Measurements from ENCODE around the gene EGR2.

The EGR2 gene

DNA sequence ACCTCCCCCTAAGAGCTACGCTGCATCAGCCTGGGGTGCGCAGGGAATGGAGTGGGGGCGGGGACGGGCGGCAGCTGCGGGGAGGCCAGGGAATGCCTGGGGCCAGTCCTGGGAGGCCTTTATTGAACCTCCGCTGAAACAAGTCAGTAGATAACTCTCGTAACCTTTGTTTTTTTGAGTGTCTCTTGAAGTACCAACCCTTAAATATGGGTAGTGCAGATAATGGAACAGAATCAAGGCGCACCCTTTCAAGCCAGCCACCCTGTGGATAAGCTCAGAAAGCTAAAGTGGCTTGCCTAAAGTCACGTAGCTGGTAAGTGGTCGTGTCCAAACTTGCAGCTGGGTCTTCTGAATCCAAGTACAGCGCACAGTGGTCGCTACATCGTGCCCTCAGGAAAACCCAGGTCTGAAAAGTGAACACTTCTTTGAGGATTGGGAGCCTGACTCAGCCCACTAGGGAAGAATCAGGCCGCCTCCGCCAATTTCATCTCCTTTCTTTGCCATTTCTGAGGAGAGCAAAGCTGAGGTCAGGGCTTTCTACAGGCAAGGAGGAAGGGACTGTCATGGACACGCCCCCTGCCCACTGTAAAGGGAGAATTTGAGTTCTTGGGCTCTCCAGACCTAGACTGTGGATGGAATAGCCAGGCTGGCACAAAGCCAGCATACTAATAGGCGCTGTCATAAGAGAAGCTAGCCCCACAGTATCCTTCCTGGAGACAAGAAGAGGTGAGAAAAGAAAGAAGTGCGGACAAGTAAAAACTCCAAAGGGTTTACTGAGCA is 3.2 kb upstream of the EGR2 start:
- DNase-seq (ENCODE audit: low read depth, low spot score), result no peak
- H3K27ac ChIP-seq, result no peak overlapping the region

DNA sequence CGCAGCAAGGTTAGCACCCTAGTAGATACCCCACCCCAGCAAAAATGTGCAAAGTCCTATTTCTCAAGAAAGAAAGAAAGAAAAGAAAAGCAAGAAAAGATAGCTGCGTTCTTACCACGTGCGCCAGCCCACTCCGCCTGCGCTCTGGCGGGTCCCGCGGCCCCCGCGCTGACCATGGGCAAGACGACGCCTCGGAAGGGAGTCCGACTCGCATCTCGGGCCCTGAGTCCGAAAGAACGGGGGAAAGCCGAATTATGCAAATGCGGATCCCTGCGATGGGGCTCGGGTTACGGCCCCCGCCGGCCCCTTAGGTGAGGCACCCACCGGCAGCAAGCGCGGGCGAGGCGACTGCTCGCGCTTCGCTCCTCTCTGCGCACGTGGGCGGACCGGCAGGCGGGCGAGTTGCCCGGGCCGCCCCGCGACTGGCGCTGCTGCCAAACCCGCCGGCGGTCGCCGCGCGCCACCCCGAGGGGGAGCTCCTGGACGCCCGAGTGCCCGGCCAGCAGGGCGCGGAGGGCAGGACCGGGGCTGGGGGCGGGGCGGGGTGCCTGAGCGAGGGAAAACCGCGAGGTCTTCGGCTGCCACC is 2.4 kb upstream of the EGR2 start:
- H3K27ac ChIP-seq, result no peak overlapping the region
- DNase-seq (ENCODE audit: low read depth, low spot score), result no peak

DNA sequence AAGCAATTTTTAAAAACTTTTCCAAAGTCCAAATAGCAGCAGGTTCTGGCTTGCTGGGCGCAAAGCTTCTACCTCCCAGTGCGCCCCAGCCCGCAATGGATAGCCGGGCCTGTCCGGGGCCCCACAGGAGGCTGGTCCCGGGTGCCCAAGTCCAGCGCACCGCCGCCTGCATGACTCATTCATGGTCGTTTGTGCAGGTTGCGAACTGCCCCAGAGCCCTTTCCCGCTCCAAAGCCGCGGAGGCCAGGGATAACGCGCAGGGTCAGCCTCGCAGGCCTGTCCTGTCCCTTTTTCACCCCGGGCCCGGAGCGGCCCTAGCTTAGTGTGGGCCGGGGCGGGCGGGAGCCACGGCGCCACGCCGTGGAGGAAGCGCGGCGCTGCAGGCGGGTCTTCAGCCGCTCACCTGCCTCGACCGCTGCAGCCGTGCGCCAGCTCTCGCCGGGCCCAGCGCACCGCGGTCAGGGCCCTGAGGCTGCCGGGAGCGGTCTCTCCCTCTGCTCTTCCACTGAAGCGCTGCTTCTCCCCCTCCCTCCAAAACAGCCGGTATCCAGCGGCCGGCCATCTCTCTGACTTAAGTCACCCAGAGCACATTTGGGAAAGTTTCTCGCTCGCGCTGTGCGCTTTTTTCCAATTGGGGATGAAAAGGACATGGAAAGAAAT is 1.7 kb upstream of the EGR2 start:
- peak overlapping the region; percentile 67 for H3K27ac ChIP-seq

DNA sequence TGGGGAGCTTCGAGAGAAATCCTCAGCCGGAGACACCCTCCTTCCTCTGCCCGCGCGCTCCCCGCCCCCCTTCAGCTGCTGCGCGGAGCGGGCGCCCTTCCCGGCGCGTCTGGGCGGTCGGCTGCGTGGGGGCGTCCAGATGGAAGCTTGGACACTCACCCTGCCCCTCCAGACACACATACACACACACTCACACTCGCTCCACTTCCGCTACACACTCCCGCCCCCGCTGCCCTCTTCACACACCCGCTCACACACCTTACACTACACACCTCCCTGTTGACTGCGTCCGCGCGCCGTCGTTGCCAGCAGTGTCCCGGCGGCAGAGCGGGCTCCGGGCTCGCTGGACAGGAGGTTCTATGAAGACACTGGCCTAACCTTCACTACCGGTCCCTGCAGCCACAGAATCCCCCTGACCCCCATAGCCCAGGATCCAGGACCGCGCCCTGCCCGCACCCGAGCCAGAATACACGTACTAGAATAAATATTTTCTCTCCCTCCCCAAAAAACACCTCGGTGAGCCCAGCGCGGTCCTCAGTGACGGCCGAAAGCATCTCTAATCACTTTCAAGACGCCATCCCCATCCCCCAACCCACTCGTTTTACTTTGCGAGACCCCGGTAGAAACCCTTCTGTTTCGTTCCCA is 1.1 kb upstream of the EGR2 start:
- peak overlapping the region; percentile 67 for H3K27ac ChIP-seq

More for the DNA sequence above, 1.7 kb upstream of the EGR2 start:
- peak; percentile 16 for DNase-seq (ENCODE audit: low read depth, low spot score)

DNA sequence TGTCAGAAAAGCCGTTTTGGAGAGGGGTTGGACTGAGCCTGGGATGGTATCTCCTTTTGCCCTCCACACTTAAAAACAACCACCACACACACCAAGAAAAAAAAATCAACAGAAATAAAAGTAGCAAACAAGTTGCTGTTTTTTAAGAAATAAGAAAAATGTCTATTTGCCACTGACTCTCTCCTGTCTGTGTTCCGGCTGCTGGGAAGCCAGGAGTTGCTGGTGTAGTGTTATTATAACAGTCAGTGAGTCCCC is 163 bp downstream of the EGR2 start:
- no peak for DNase-seq (ENCODE audit: low read depth, low spot score)
- H3K27ac ChIP-seq, result peak overlapping the region; percentile 67

More for the DNA sequence above, 1.1 kb upstream of the EGR2 start:
- DNase-seq (ENCODE audit: low read depth, low spot score), result no peak

DNA sequence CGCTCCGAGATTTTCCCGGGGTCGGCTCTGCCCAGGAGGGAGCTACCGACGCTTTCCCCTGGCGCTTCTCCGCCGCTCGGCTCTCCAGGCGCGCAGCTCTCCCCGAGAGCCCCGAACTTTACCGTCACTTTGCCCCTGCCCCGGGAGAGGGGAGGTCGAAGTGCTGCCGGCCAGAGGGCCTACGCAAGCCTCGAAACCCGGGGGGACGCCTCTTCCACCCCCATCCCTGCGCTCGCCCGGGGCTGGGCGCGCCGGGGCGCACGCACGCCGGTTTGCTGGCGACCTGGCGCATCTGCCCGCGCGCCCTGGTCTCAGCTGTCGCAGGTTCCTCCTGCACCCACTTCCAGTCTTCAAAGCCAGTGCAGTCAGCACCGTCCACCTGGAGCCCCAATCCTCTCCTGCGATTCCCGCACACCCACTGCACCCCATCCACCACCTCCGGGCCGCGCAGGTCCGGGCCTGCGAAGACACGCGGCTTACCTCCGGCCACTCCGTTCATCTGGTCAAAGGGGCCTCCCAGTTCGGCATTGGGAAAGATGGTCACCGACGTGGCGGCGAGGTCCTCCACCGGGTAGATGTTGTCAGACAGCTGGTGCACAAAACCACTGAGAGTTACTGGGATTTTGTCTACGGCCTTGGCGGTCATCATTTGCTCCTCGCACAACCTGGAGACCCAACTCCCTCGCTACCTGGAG is 638 bp downstream of the EGR2 start:
- DNase-seq (ENCODE audit: low read depth, low spot score), result no peak
- H3K27ac ChIP-seq, result no peak overlapping the region

DNA sequence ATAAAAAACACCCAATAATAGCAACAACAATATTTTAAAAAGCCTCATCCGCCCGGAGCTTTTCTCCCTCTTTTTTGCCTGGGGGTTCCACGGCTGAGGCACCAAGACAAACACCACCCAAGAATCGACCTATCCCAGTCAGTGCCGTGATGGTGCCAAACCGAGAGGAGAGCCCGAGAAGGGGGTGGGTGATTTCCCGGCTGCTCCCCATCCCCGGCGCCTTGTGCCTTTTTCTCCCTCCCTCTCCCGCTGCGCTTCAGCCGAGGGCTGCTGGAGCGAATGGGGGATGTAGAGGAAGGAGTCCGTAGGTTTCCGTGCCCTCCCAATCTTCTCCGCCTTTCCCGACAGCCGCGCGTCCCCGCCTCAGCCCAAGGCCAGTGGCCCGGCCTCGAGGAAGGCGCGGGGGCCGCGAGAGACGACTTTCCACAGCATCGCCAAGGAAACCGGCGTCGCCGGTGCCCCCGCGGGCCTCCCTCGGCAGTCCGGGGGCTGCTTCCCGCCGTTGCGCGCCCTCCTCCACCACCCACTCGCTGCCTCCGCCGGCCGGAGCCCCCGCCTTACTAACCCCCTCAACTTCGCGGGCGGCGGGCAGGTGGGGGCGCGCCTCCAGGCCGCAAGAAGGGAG is 1.3 kb downstream of the EGR2 start:
- no peak overlapping the region for H3K27ac ChIP-seq
- DNase-seq (ENCODE audit: low read depth, low spot score), result no peak

DNA sequence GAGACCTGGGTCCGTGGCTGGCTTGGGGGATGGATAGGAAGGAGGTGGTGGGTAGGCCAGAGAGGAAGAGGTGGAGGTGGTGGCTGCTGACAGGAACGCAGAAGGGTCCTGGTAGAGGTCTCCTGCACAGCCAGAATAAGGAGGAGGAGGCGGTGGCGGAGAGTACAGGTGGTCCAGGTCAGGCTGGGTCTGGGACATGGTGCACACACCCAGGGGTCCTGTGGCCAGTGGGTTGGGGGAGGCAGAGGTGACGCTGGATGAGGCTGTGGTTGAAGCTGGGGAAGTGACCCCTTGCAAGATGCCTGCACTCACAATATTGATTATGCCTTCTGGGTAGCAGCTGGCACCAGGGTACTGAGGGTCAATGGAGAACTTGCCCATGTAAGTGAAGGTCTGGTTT is 2.2 kb downstream of the EGR2 start:
- H3K27ac ChIP-seq, result no peak overlapping the region
- DNase-seq (ENCODE audit: low read depth, low spot score), result no peak

DNA sequence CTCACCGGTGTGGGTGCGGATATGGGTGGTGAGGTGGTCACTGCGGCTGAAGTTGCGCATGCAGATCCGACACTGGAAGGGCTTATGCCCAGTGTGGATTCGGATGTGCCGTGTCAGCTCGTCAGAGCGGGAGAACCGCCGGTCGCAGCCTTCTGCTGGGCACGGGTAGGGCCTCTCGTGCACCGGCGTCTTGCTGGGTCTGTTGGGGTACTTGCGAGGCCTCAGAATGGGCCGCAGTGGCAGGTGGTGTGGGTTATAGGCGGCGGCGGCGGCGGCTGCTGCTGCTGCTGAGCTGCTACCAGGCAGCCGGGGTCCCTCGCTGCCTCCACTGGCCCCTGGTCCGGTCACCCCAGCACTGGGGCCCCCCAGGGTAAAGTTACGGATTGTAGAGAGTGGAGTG is 2.7 kb downstream of the EGR2 start:
- H3K27ac ChIP-seq, result no peak overlapping the region
- no peak for DNase-seq (ENCODE audit: low read depth, low spot score)

DNA sequence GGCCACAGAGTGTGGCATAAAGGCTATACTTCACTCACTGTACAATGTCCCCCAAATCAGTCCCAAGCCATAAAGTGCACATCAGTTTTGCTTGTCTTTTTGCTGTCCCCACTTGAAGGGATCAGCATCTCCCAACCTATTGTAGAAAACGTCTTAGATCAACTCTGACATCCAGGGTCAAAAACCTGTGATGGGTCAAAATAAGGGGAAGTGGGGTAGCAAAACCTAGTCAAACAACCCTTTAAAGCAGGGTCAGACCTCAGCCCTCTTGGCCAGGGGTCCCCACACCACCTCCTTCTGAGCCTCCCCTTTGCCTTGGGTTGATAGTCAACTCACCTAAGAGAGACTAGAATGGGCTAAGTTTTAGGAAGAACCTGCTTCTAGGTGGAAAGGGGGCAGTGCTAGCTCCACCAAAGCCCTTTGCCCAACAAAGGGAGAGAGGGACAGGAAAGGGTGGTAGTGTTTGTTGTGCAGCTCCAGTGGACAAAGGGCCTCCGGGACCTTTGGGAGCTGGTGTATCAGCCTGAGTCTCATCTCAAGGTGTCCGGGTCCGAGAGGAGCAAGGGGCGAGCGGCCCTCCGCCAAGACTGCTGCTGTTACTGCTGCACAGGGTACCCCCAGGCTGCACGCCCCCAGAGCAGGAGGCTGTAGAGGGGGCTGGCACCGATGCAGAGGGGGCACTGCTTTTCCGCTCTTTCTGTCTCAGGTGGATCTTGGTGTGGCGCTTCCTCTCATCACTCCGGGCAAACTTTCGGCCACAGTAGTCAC is 3.3 kb downstream of the EGR2 start:
- no peak for DNase-seq (ENCODE audit: low read depth, low spot score)
- H3K27ac ChIP-seq, result no peak overlapping the region

DNA sequence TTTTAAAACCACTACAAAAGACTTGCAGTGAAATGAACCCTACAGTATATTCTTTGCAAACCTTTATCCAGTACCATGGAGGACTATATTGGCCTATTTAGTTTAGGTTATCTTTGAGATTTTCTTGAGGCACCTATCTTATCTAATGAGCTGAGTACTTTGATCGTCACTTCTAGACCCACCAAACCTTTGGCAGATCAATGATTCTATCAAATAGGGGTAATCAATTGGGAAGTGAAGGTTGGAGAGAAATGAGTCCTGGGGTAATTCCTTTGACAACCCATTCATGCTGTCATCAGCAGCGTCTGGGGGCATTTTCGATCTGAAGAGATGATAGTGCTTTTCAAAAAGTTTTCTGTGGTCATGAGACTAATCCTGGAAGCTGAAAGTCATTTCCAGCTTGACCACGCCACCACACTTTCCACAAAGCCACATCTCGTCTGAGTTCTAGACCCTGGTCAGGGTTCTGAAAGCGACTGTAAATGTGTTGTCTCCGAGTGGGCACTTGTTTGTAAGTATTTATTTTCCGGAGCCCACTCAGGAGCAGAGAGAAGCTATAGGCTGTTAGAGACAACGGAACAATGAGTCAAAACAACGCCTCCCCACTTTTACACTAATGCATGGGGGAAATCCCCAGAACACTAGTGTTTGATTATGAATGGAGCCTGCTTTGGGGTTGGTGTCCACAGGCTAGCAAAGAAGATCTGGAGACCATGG is 4.8 kb downstream of the EGR2 start:
- no peak for DNase-seq (ENCODE audit: low read depth, low spot score)
- H3K27ac ChIP-seq, result no peak overlapping the region

DNA sequence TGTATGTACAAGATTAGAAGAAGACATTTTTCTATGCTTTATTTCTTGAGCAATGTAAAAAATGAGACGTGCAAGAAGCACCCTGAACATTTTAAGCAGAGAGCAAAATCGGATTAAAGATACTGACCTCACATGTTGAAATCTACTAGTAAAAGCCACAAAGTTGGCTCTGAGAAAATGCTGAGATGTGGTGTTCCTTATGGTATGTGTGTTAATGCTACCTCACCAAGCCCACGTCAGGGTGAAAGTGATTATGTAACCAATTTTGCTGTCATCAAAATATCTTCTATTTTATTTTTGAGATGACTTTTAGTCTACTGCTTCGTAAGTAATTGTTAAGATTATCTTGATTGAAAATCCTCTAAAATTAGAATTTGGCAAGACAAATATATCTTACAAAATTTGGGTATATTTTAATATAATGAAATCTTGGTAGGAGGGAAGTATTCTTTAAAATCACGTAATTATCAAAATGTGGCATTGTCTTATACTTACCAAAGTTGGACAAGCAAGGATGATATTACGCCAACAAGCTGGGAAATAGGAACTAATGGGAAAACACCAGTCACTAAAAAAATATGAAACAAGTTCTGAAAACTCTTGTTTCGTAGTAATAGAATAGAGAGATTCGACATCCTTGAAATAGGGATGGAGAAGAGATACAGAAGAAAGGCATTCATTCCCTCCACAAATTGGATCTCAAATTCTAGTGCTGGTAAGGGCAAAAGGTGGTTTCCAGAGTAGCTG is 5.8 kb downstream of the EGR2 start:
- H3K27ac ChIP-seq, result no peak overlapping the region
- no peak for DNase-seq (ENCODE audit: low read depth, low spot score)

DNA sequence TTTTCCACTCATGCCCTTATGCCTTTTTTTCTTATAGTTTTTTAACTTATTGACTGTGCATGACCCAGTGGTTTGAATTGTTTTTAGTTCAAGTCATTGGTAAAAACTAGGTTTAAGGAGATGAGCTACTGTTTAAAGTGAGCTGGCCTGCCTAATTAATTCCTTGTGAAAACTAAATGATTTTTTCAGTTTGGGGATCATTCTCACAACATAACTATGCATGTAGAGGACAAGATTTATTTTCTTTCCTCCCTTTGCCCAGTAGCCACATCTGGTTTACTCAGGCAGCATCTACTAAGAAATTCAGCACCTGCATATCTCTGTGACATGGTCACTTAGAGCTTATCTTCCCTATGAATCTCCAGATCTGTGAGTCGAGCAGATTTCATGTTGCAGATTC is 9.9 kb downstream of the EGR2 start:
- no peak for DNase-seq (ENCODE audit: low read depth, low spot score)

DNA sequence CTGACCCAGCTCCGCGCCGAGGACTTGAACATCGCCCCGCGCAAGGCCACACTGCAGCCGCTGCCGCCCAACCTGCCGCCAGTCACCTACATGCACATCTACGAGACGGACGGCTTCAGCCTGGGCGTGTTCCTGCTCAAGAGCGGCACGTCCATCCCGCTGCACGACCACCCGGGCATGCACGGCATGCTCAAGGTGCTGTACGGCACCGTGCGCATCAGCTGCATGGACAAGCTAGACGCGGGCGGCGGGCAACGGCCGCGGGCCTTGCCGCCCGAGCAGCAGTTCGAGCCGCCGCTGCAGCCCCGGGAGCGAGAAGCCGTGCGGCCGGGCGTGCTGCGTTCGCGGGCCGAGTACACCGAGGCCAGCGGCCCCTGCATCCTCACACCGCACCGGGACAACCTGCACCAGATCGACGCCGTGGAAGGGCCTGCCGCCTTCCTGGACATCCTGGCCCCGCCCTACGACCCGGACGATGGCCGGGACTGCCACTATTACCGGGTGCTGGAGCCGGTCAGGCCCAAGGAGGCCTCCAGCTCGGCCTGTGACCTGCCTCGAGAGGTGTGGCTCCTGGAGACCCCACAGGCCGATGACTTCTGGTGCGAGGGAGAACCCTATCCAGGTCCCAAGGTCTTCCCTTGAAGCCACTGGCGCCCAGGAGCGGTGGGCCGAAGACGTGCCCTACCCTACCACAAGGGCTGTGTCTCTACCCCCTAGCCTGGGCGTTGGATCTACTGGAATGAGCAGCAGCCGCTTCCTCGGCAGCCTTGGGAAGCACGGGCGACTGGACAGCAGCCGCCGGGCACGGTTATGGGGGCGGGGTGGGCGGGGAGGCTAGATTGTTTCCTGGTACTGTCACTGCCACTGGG is 10.7 kb downstream of the EGR2 start:
- DNase-seq (ENCODE audit: low read depth, low spot score), result no peak
- peak overlapping the region; percentile 89 for H3K27ac ChIP-seq

More for the DNA sequence above, 9.9 kb downstream of the EGR2 start:
- H3K27ac ChIP-seq, result no peak overlapping the region

DNA sequence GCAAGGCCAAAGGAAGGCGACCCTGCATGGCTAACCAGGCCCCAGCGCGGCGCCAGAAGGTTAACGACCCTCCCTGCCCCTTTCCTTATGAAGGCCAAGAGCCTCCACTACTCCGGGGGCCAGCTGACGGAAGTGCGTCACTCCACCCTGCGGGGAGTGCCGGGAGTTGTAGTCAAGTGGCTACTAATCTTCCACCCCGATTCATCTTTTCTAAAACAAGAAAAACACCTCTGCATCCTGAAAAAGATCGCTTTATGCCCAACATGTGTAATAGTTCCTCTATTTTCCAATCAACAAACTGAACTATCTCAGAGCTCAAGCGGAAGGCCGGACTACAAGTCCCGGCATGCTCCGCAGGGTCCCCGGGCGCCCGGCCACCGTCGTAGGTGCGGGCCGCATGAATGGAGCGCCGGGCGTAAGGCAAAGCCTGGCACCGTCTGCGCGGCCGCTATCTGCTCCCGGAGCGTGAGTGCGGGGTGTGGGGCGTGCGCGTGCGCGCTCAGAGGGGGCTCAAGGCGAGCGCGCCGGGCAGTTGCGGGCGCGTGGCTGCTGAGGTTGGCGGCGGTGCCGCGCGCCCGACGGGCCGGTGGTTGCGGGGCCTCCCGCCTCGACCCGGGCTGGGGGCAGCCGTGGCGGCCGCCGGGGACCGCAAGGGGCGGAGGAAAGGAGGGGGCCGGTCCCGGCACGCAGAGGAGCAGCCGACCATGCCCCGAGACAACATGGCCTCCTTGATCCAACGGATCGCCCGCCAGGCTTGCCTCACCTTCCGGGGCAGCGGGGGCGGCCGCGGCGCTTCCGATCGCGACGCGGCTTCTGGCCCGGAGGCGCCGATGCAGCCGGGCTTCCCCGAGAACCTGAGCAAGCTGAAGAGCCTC is 11.6 kb downstream of the EGR2 start, which contains the start of gene ADO:
ADO (plus strand) TSS at position 365 of the 875 bp plus-strand sequence; CDS start at position 705, 340 bp downstream.
- peak; percentile 29 for DNase-seq (ENCODE audit: low read depth, low spot score)
- H3K27ac ChIP-seq, result peak within 1 kb of the TSS; percentile 89

DNA sequence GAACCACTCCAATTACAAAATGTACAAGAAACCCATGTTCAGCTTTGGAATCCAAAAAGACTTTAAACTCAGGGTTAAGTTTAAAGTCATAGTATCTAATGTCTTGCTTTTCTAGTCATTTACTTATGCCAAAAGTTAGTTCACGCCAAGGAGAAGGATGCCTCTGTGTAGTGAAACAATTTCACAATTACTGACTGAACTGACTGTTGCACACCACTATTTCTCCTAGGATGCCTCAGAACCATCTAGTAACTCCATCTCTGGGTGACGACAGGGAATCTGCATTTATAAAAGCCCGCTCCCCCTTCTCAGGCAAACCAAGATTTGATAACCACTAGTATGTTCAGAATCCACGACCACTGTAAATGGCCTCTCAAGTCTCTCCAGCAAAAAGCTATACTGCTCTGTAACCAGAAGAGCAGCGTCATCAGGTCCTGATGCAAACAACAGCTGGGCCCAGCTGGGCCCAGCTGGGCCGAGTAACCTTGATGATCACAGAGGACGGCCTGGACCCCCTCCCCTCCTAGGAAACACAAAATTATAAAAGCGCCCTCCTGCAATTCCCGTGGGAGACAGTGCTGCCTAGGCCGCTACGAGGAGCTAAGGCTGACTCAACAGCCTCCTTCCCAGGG is 12.3 kb downstream of the EGR2 start:
- H3K27ac ChIP-seq, result peak overlapping the region; percentile 89
- DNase-seq (ENCODE audit: low read depth, low spot score), result no peak

All from epithelial cell of prostate (primary cell).